ENCODE measurements around the gene ANXA8. TPM values are rescaled to one million over a fixed set of nuclear protein-coding genes. Genes with fewer than 3 reads are reported as not detected.
"Not testable (repeated sequence)": the region's sequence is repeated elsewhere in the genome, so short reads cannot be mapped to it uniquely, and the experiment has no call there.

Gene ANXA8
- total RNA-seq, 1 experiment from 2014 or later: 0.16 TPM

DNA sequence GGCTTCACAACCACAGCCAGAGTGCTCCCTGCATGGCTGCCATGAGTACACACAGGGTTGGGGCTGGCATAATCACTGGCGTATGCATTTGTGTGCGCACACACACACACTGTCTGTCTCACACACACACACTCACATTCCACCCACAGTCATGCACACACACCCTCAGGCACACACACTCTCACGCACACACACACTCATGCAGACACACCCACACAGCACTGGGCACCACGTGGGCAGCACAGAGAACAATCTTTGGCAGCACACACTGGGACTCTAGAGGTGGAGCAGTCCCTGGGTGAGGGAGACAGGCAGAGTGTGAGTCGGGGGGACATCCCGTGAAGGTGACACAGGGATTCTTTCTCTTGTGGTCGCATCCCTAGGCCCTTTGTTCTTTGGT, 10.4 kb downstream of the ANXA8 start:
- H3K27ac ChIP-seq; H3K27me3 ChIP-seq (replicated peaks); DNase-seq (ENCODE audit: low read depth in 1 of 2, low spot score in 2 of 2); H3K4me1 ChIP-seq (replicated peaks); H3K9me3 ChIP-seq (replicated peaks); H3K36me3 ChIP-seq; H3K4me3 ChIP-seq: not testable (repeated sequence)

DNA sequence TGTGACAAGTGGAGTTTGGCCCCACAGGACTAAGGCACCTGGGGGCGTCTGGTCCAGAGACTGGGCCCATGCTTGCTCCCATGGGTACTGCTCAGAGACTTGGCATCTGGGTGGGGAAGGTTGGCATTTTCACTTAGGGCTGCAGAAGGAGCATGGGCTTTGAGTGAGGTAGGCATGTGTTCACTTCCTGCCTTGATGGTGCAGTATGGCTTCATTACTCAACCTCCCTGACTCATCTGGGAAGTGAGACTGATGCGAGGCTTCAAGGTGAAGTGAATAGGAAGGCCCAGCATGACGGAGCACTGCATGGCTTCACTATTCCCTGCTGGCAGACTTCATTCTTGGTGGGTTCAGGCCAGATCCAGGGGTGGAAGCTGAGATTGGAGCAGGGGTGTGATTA, 11.3 kb downstream of the ANXA8 start:
- not testable (repeated sequence) for H3K4me1 ChIP-seq (replicated peaks); H3K27ac ChIP-seq; H3K27me3 ChIP-seq (replicated peaks); H3K9me3 ChIP-seq (replicated peaks); H3K4me3 ChIP-seq; DNase-seq (ENCODE audit: low read depth in 1 of 2, low spot score in 2 of 2); H3K36me3 ChIP-seq

DNA sequence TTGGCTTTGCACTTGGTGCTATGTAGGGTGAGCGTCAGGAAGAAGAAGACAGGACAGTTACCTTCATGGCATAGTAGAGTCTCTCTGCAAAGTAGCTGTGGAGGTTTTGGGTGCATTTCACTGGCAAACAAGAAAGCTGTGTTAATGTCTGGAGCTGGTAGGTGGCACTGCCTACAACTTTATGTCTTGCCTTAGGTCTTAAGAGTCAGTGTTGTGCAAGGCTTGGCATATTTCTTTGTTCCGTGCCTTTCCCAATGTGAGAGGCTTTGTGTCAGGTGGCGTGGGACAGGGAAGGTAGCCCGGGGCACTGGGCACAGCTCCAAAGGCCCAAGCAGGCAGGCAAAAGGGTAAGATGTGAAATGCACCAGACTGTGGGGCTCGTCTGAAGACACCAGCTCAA, 11.8 kb downstream of the ANXA8 start:
- not testable (repeated sequence) for H3K9me3 ChIP-seq (replicated peaks); H3K4me1 ChIP-seq (replicated peaks); H3K27ac ChIP-seq; H3K4me3 ChIP-seq; H3K36me3 ChIP-seq; H3K27me3 ChIP-seq (replicated peaks); DNase-seq (ENCODE audit: low read depth in 1 of 2, low spot score in 2 of 2)

DNA sequence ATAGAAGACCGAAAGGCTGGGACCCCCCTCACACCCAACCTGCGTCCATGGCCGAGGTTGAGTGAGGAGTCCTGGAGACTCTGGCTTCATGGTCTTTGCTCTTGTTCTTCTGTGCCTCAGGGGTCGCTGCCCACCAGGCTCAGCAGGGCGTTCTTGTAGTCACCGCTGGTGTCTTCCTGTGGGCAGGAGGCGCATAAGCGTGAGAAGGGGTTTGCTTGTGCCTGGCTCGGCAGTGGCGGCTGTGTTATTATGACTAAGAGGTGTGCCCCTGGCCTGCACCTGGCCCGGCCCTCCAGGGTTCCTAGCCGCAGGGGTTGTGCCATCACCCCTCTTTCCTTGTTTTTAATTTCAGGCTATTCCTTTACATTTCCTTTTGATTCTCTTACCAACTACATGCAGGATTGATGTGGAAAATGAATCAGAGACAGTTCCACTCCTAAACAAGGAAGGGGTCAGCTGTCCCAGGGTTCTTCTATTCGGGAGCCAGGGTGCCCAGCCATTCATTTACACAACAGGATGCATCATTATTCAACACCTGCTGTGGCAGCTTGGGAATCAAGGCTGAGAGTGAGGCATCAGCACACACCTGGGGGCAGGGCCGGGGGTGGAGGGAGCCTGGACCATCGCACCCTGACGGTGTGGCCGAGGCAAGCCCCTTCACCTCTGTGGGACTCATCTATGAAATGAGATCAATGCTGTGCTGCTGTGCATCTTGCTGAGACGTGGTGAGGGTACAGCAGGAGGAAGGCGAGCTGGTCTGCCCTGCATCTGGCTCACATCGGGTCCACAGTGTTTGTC, 15.0 kb downstream of the ANXA8 start:
- H3K36me3 ChIP-seq; H3K4me3 ChIP-seq; H3K9me3 ChIP-seq (replicated peaks); H3K27ac ChIP-seq; H3K27me3 ChIP-seq (replicated peaks); DNase-seq (ENCODE audit: low read depth in 1 of 2, low spot score in 2 of 2); H3K4me1 ChIP-seq (replicated peaks): not testable (repeated sequence)

DNA sequence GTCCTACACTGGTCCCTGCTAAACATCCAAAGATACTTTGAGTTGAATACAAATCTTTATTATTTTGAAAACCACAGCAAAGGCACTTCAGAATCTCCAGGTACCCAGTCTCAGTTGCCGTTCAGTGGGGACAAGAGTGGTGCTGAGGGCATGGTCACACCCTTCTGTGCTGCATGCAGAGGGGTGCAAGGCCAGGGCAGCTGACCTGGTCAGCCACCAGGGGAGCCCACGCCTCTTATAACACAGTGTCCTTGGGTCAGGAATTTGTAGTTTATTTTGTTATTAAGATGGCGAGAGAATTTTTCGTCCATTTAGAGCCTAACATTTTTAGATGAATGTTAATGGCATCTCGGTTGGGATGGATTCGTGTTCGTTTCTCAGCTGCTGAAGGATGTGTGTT, 16.0 kb downstream of the ANXA8 start:
- not testable (repeated sequence) for H3K9me3 ChIP-seq (replicated peaks); H3K36me3 ChIP-seq; H3K27me3 ChIP-seq (replicated peaks); H3K27ac ChIP-seq; DNase-seq (ENCODE audit: low read depth in 1 of 2, low spot score in 2 of 2); H3K4me1 ChIP-seq (replicated peaks); H3K4me3 ChIP-seq

DNA sequence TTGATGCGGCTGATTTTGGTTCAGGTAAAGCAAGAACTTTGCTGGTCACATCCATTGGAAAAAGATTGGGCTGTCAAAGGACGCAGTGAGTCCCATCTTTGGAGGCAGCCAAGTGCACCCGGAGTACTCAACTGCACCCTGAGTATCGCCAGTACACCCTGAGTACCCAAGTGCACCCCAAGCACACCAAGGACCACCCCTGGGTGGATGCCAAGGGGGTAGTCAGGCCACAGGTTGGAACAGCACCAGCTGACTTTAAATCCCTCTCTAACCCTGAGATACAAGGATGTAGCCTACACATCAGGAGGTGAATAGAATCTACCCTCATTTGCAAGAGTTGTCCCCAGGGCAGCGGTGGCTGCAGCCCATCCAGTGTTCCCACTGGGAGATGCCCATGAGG, 16.5 kb downstream of the ANXA8 start:
- H3K4me3 ChIP-seq; H3K36me3 ChIP-seq; H3K9me3 ChIP-seq (replicated peaks); H3K27ac ChIP-seq; H3K4me1 ChIP-seq (replicated peaks); H3K27me3 ChIP-seq (replicated peaks): not testable (repeated sequence)
- peak in 1 of 2 experiments; percentile 34 for DNase-seq (ENCODE audit: low read depth in 1 of 2, low spot score in 2 of 2)

DNA sequence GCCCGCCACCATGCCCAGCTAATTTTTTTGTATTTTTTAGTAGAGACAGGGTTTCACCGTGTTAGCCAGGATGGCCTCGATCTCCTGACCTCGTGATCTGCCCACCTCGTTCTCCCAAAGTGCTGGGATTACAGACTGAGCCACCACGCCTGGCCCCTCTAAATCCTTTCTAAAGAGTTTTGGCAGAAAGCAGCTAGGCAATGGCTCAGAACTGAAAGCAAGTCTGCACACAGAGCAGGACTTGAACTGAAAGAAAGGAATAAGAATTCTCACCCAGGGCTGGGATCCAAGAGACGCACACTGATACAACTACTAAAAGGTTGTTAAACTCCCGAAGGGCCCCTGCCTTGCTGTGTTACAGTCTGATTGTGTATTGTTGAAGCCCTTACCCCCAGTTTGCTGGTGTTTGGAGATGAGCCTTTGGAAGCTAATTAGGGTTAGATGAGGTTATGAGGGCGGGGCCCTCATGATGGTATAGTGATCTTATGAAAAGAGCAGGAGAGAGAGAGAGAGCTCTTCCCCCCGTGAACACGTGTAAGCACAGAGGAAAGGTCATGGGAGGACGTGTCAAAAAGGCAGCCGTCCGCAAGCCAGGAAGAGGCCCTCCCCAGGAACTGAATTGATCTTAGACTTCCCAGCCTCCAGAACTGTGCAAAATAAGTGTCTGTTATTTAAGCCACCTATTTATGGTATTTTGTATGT, 18.5 kb downstream of the ANXA8 start:
- not testable (repeated sequence) for H3K36me3 ChIP-seq; DNase-seq (ENCODE audit: low read depth in 1 of 2, low spot score in 2 of 2)

DNA sequence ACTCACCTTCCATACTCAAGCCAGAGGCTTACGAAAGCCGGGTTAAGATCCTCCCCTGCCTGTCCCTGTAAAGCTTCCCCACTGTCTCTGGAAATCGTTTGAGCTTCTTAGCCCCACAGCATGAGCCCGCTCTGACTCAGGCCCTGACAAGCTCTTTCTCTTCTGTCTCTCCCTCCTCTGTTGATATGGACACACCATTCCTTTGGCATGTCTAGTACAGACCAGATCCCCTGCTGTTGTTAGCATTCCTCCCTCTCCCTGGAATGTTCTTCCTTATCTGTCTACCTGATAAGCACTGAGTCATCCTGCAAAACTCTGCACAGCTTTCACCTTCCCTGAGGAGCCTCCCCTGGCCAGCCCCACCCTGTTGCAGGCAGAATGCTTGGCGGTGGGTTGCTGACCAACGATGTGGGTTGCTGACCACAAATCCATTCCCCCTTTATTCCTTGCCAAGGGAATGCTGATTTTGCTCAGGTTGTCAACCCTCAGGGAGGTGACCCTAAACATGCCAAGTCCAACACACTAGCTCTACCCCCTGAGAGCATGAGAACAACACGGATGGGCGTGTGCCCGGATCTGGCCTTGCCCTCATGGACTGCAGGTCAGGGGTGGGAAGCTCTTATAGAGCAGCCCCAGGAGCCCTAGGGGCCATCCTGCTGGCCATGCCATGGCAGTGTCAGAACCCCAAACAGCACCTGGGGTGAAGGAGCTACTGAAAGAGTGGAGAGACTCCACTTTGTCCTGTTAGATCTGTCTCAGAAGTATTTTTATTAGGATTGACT, 21.1 kb downstream of the ANXA8 start:
- DNase-seq (ENCODE audit: low read depth in 1 of 2, low spot score in 2 of 2); H3K36me3 ChIP-seq; H3K27me3 ChIP-seq (replicated peaks); H3K4me3 ChIP-seq; H3K9me3 ChIP-seq (replicated peaks); H3K27ac ChIP-seq: not testable (repeated sequence)
- peaks cover 13% of the 10 kb centered on the region for H3K4me1 ChIP-seq (replicated peaks)

More for the DNA sequence above, 18.5 kb downstream of the ANXA8 start:
- H3K4me1 ChIP-seq (replicated peaks); H3K27me3 ChIP-seq (replicated peaks); H3K9me3 ChIP-seq (replicated peaks); H3K4me3 ChIP-seq; H3K27ac ChIP-seq: not testable (repeated sequence)

DNA sequence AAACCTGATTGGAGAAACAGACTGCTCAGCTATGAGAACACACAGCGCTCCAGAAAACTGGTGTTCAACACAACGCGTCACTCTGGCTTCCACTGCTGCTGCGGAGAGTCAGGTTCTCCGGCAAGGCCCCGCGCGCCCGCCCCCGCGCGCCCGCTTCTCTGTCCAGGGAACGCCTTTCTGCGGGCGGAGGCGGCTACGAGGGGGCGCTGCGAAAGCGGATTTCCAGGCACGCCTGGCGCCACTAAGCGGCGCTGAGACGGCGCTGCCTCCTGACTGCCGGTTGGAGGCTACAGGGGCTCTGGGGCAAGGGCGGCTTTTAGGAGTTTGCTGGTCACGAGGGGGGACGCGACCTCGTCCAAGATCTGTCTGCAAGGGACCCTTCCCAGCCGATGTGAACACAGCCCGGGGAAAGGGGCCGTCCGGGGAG, 22.6 kb downstream of the ANXA8 start:
- peak; percentile 77 to 85 for DNase-seq (ENCODE audit: low read depth in 1 of 2, low spot score in 2 of 2)
- H3K36me3 ChIP-seq; H3K9me3 ChIP-seq (replicated peaks); H3K4me3 ChIP-seq; H3K27me3 ChIP-seq (replicated peaks); H3K27ac ChIP-seq: not testable (repeated sequence)
- peaks cover 22% of the 10 kb centered on the region for H3K4me1 ChIP-seq (replicated peaks)

DNA sequence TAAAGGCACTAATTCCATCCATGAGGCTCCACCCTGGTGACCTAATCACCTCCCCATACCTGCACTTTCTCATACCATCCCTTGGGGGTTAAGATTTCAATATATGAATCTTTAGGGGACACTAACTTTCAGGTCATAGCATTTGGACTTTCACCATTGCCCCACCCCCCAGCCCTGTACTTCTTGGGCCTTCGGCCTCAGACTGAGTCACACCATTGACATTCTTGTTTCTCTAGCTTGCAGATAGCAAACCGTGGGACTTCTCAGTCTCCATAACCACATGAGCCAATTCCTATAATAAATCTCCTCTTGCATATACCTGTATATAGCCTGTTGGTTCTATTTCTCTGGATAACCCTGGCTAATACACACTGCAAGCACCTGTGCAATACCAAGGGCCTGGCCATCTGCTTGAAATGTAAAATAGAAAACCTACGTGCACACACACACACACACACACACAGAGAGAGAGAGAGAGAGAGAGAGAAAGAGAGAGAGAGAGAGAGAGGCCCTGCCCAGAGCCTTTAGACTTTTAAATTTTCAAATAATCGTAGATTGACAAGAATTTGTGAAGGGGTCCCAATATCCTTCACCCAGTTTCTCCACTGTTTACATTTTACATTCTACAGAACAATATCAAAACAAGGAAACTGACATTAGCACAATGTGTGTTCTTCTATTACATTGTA, 25.3 kb downstream of the ANXA8 start:
- no peaks in the 10 kb centered on the region for H3K27me3 ChIP-seq (replicated peaks)
- peak in 1 of 2 experiments; percentile 59 for DNase-seq (ENCODE audit: low read depth in 1 of 2, low spot score in 2 of 2)
- H3K4me1 ChIP-seq (replicated peaks): peaks cover 35% of the 10 kb centered on the region
- no peaks in the 10 kb centered on the region for H3K9me3 ChIP-seq (replicated peaks)
- H3K4me3 ChIP-seq: no peak overlapping the region
- peak overlapping the region; percentile 58 for H3K27ac ChIP-seq
- H3K36me3 ChIP-seq: no peaks in the 10 kb centered on the region

DNA sequence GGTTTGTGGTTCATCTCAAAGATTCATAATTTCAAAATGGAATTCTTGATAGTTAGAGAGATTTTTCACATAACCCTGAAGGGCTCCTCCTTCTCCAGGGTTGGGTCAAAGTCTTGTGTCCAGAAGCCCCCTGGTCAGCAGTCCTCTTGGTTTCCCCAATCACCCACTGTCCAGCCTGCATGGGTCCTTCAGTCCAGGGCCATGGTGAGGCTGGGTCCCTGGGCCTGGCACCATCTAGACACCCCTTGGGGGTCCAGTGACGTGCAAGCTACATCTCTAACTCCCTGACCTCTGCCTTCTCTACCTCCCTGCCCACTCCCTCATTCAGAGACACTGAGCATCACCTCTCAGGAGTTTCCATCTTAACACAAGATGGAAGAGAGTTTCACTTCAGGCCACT, 26.1 kb downstream of the ANXA8 start:
- no peaks in the 10 kb centered on the region for H3K9me3 ChIP-seq (replicated peaks)
- H3K36me3 ChIP-seq: no peaks in the 10 kb centered on the region
- H3K4me3 ChIP-seq: no peak overlapping the region
- no peak for DNase-seq (ENCODE audit: low read depth in 1 of 2, low spot score in 2 of 2)
- H3K27ac ChIP-seq: no peak overlapping the region
- H3K27me3 ChIP-seq (replicated peaks): no peaks in the 10 kb centered on the region
- H3K4me1 ChIP-seq (replicated peaks): peaks cover 35% of the 10 kb centered on the region

DNA sequence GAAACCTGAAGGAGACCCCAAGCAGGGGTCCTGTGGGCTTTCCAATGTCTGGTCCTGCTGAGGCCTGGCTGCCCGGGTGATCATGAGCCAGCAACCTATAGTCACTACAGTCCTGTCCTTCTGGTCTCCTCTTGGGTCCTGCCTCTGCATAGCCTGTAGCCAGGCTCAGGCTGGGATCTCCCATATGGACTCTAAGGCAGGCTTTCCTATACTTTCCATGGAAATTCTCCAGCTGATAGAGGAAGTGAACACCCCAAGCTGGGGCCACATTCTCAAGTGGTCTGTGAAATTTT, 26.4 kb downstream of the ANXA8 start:
- no peak overlapping the region for H3K27ac ChIP-seq
- H3K4me1 ChIP-seq (replicated peaks): peaks cover 35% of the 10 kb centered on the region
- no peak overlapping the region for H3K4me3 ChIP-seq
- no peaks in the 10 kb centered on the region for H3K9me3 ChIP-seq (replicated peaks)
- no peaks in the 10 kb centered on the region for H3K36me3 ChIP-seq
- DNase-seq (ENCODE audit: low read depth in 1 of 2, low spot score in 2 of 2): no peak
- no peaks in the 10 kb centered on the region for H3K27me3 ChIP-seq (replicated peaks)

DNA sequence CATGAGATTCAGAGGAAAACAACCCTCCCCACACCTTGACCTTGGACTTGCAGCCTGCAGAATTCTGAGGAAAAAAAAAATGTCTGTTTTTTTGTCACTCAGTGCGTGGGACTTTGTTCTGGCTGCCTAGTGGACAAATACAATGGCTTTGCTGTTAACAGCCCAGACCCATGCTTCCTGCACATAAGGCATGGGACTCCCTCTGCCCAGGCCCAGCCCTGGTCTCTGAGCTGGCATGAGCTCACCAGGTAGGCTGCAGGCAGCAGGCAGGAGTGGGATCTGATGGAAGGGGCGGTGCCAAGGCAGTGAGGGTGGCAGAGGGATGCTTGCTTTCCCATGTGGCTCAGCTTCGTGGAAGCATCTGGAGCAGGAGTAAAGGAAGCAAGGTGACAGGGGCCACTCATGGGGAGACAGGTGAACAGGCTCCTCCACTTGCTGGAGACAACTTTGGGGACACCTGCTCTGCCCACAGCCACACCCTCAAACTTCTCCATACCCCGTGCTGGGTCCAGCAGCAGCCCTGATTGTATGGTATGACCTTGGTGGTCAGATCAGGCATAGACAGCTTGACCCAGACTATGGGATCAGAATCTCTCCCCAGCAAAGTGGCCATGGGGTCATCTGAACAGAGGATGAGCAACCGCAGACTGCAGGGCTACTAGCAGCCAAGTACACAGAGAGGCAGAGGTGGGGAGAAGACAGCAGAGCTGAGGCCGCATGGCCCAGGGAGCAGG, 27.0 kb downstream of the ANXA8 start:
- peaks cover 35% of the 10 kb centered on the region for H3K4me1 ChIP-seq (replicated peaks)
- H3K9me3 ChIP-seq (replicated peaks): no peaks in the 10 kb centered on the region
- no peaks in the 10 kb centered on the region for H3K36me3 ChIP-seq
- H3K4me3 ChIP-seq: no peak overlapping the region
- DNase-seq (ENCODE audit: low read depth in 1 of 2, low spot score in 2 of 2): no peak
- no peak overlapping the region for H3K27ac ChIP-seq
- H3K27me3 ChIP-seq (replicated peaks): no peaks in the 10 kb centered on the region
